A549 treated with dexamethasone at 1 μM for 4 hours (cell line): ENCODE data around the gene ECE1. TPM values are rescaled to one million over a fixed set of nuclear protein-coding genes. Genes with fewer than 3 reads are reported as not detected.

Experiments
- total RNA-seq: library from RNA; stranded (reverse); fragments of 200-300 nt; extraction: Qiagen RNA extraction; gene quantifications from 5 replicates; pipeline ENCODE4 v1.2.3, GENCODE V29; 2022

The ECE1 gene
- 51.4 to 75.8 TPM (median 69.7 TPM) in 5 replicates for total RNA-seq

GRCh38 chr1:21289700-21290545 is at the start of gene ECE1:
ECE1 (minus strand) TSS chr1:21290463; CDS start chr1:21290414, 49 bp downstream.

GRCh38 chr1:21176586-21177555 is 113.4 kb downstream of the ECE1 start, which contains the start of gene EIF4G3:
EIF4G3 (minus strand) TSS chr1:21176897; CDS start chr1:21002742, 174,155 bp downstream.

Other genes with a start within 250 kb of the ECE1 start
- gene EIF4G3, start 113.6 kb downstream of the ECE1 start, total RNA-seq: 17.4 to 26.4 TPM (median 23.2 TPM) in 5 replicates
- gene NBPF3, start 149.7 kb upstream of the ECE1 start, total RNA-seq: 6.0 to 7.7 TPM (median 6.9 TPM) in 5 replicates
- 0.30 to 0.53 TPM (median 0.43 TPM) in 5 replicates for gene ALPL, start 219.0 kb upstream of the ECE1 start, total RNA-seq